PFSK-1 (cell line): Measurements from ENCODE around the gene LGALS7B.

ENCODE experiments used
- SIN3A ChIP-seq: IDR thresholded peaks from 2 replicates; pipeline ENCODE4 v1.6.1; 2012; ENCODE audit warnings: mild to moderate bottlenecking, low read length, moderate library complexity, borderline replicate concordance; ENCODE audit not compliant: insufficient read depth
- TAF1 ChIP-seq: IDR thresholded peaks from 2 replicates; pipeline ENCODE4 v1.6.1; 2012; ENCODE audit warnings: low read length, control low read depth, borderline replicate concordance; ENCODE audit not compliant: insufficient read depth

- no peak for TF ChIP-seq SIN3A
- no peak for TF ChIP-seq TAF1
Observed at GRCh38 chr19:38817081-38817480, 28.1 kb downstream of the LGALS7B start.
